GM23338 (cell line): ENCODE measurements around the gene RBPJ. TPM values are rescaled to one million over a fixed set of nuclear protein-coding genes. Genes with fewer than 3 reads are reported as not detected.

Experiments used
- ATAC-seq: fragments of 200-7000 bp; cut with Tn5 transposase; 3 replicates; pipeline ENCODE4 v1.9.1; 2020
- DNase-seq: peaks from one replicate; pipeline ENCODE4 v3.0.0-alpha.2; 2015; ENCODE audit warnings: low spot score
- H2AFZ ChIP-seq: fragments of 200-600 bp; sonication (generic); 2 replicates; pipeline ENCODE4 v1.8.0; 2016; ENCODE audit warnings: antibody characterized with exemption, mild to moderate bottlenecking, moderate library complexity
- H3F3A ChIP-seq: fragments of 200-600 bp; sonication (generic); replicated peaks from 2 replicates; pipeline ENCODE4 v1.8.0; 2017; ENCODE audit warnings: antibody characterized with exemption, mixed run types, low read depth
- H3K27ac ChIP-seq: fragments of 200-600 bp; sonication (generic); 2 replicates; pipeline ENCODE4 v1.6.1; 2016; ENCODE audit warnings: low read depth
- H3K27me3 ChIP-seq: fragments of 200-600 bp; sonication (generic); 2 replicates; pipeline ENCODE4 v1.8.0; 2016; ENCODE audit warnings: mild to moderate bottlenecking, mixed run types, moderate library complexity; ENCODE audit not compliant: insufficient read depth
- H3K36me3 ChIP-seq: fragments of 200-600 bp; sonication (generic); 2 replicates; pipeline ENCODE4 v1.8.0; 2016; ENCODE audit warnings: mild to moderate bottlenecking; ENCODE audit not compliant: insufficient read depth
- H3K4me1 ChIP-seq: fragments of 200-600 bp; sonication (generic); 2 replicates; pipeline ENCODE4 v1.8.0; 2016; ENCODE audit warnings: mild to moderate bottlenecking, moderate library complexity; ENCODE audit not compliant: insufficient read depth
- H3K4me2 ChIP-seq: fragments of 200-600 bp; sonication (generic); 2 replicates; pipeline ENCODE4 v1.7.1; 2017; ENCODE audit warnings: mixed run types
- H3K4me3 ChIP-seq: fragments of 200-600 bp; sonication (generic); 2 replicates; pipeline ENCODE4 v1.6.1; 2016; ENCODE audit warnings: mixed run types
- H3K79me2 ChIP-seq: fragments of 200-600 bp; sonication (generic); replicated peaks from 2 replicates; pipeline ENCODE4 v1.8.0; 2017; ENCODE audit warnings: mild to moderate bottlenecking; ENCODE audit not compliant: insufficient read depth
- H3K9me2 ChIP-seq: fragments of 200-600 bp; sonication (generic); 2 replicates; pipeline ENCODE4 v1.8.0; 2017; ENCODE audit not compliant: insufficient read depth
- H4K20me1 ChIP-seq: fragments of 200-600 bp; sonication (generic); replicated peaks from 2 replicates; pipeline ENCODE4 v1.8.0; 2017; ENCODE audit warnings: mild to moderate bottlenecking; ENCODE audit not compliant: insufficient read depth
- H3K27ac Mint-ChIP-seq: 2 replicates; pipeline ENCODE4 v1.8.0; 2020; ENCODE audit warnings: inconsistent platforms, mild to moderate bottlenecking, moderate library complexity, mixed read lengths
- H3K27me3 Mint-ChIP-seq: 3 replicates; pipeline ENCODE4 v1.8.0; 2022; ENCODE audit warnings: low read depth, mild to moderate bottlenecking, moderate library complexity, mixed read lengths, inconsistent platforms; ENCODE audit not compliant: insufficient read depth, poor library complexity
- H3K36me3 Mint-ChIP-seq: 3 replicates; pipeline ENCODE4 v1.8.0; 2021; ENCODE audit warnings: low read depth, mild to moderate bottlenecking, inconsistent platforms, moderate library complexity, mixed read lengths
- H3K4me1 Mint-ChIP-seq: 3 replicates; pipeline ENCODE4 v1.8.0; 2020; ENCODE audit warnings: mild to moderate bottlenecking, inconsistent platforms, mixed read lengths
- H3K4me3 Mint-ChIP-seq: 3 replicates; pipeline ENCODE4 v1.8.0; 2021; ENCODE audit warnings: moderate library complexity, mild to moderate bottlenecking, inconsistent platforms, mixed read lengths
- H3K9me3 Mint-ChIP-seq: 3 replicates; pipeline ENCODE4 v1.8.0; 2020; ENCODE audit warnings: moderate library complexity, mild to moderate bottlenecking, inconsistent platforms, mixed read lengths
- CREB1 ChIP-seq: fragments of 250-450 bp; sonication (Bioruptor Pico); IDR thresholded peaks from 2 replicates; pipeline ENCODE4 v1.5.0; 2020; ENCODE audit warnings: low read depth, mild to moderate bottlenecking, moderate library complexity
- CTCF ChIP-seq, 2 experiments: fragments of 200-600 bp in 1 of 2; sonication (generic) in 1 of 2; conservative IDR thresholded peaks; 2 replicates each; pipeline versions ENCODE4 v1.5.1 to v1.6.1; 2016 to 2017; ENCODE audit warnings: antibody characterized with exemption in 2 of 2, low read depth in 2 of 2, mild to moderate bottlenecking in 2 of 2, moderate library complexity in 1 of 2
- ETS1 ChIP-seq: IDR thresholded peaks from 2 replicates; pipeline ENCODE4 v1.6.1; 2016; ENCODE audit warnings: antibody characterized with exemption
- EZH2 ChIP-seq: fragments of 200-600 bp; sonication (generic); IDR thresholded peaks from one replicate; pipeline ENCODE4 v1.8.0; 2017; ENCODE audit warnings: antibody characterized with exemption, mild to moderate bottlenecking, low read depth; ENCODE audit not compliant: unreplicated experiment
- EZH2phosphoT487 ChIP-seq: fragments of 200-600 bp; sonication (generic); IDR thresholded peaks from one replicate; pipeline ENCODE4 v1.8.1; 2018; ENCODE audit warnings: antibody characterized with exemption; ENCODE audit not compliant: unreplicated experiment
- JUNB ChIP-seq: IDR thresholded peaks from one replicate; pipeline ENCODE4 v1.6.1; 2016; ENCODE audit warnings: antibody characterized with exemption; ENCODE audit not compliant: unreplicated experiment
- NANOG ChIP-seq: IDR thresholded peaks from 2 replicates; pipeline ENCODE4 v1.6.1; 2016; ENCODE audit warnings: antibody characterized with exemption, borderline replicate concordance
- POLR2AphosphoS5 ChIP-seq: IDR thresholded peaks from 2 replicates; pipeline ENCODE4 v1.6.1; 2016; ENCODE audit warnings: antibody characterized with exemption, low read depth
- REST ChIP-seq: IDR thresholded peaks from one replicate; pipeline ENCODE4 v1.6.1; 2018; ENCODE audit warnings: antibody characterized with exemption; ENCODE audit not compliant: unreplicated experiment
- STAT1 ChIP-seq: IDR thresholded peaks from one replicate; pipeline ENCODE4 v1.6.1; 2016; ENCODE audit warnings: antibody characterized with exemption; ENCODE audit not compliant: unreplicated experiment
- ZNF114 ChIP-seq: fragments of 250-450 bp; sonication (Bioruptor Pico); IDR thresholded peaks from 2 replicates; pipeline ENCODE4 v1.5.0; 2020; ENCODE audit warnings: mild to moderate bottlenecking, moderate library complexity
- ZNF331 ChIP-seq: fragments of 250-450 bp; sonication (Bioruptor Pico); IDR thresholded peaks from 2 replicates; pipeline ENCODE4 v1.5.0; 2020; ENCODE audit warnings: low read depth, mild to moderate bottlenecking, moderate library complexity
- polyA plus RNA-seq: library from polyadenylated mRNA; unstranded; fragments of >200 nt; fragmentation: Nextera tagmentation; extraction: Ambion mirVana; gene quantifications from 2 replicates; pipeline ENCODE4 v1.2.1, GENCODE V29; 2016
- total RNA-seq: library from RNA; depleted of rRNA; stranded (reverse); fragments of >200 nt; shearing (Covaris generic); gene quantifications from 2 replicates; pipeline ENCODE4 v1.2.3, GENCODE V29; 2014

The RBPJ gene
- total and polyA plus RNA-seq, 2 experiments from 2014 or later, result 212 to 457 TPM

- TF ChIP-seq CTCF (conservative IDR thresholded peaks at IDR 0.05; ENCODE audit: low read depth in 2 of 2) (no peak), NANOG (no peak), POLR2AphosphoS5 (no peak), ZNF331 (CRISPR knock-in tag) (no peak), STAT1 (no peak), REST (no peak), JUNB (no peak), EZH2 (no peak), ZNF114 (CRISPR knock-in tag) (no peak)
Observed at GRCh38 chr4:26406346-26406975, 85.6 kb downstream of the RBPJ start (continued).

- DNase-seq (peak; percentile 29), ATAC-seq (no peak)
- no peak overlapping the region for H3K4me3 ChIP-seq
- no peaks in the 10 kb centered on the region for H3K27me3 ChIP-seq
- peaks cover 83% of the 10 kb centered on the region for H3K79me2 ChIP-seq
- Mint-ChIP-seq H3K27ac (peak overlapping the region; percentile 42), H3K27me3 (peaks cover 4% of the 10 kb centered on the region), H3K36me3 (peaks cover 68% of the 10 kb centered on the region), H3K9me3 (peaks cover 31% of the 10 kb centered on the region), H3K4me1 (peaks cover 15% of the 10 kb centered on the region), H3K4me3 (no peak overlapping the region)
- H3K4me2 ChIP-seq, result no peak overlapping the region
- H4K20me1 ChIP-seq, result no peaks in the 10 kb centered on the region
- H3K27ac ChIP-seq, result peak overlapping the region; percentile 91
- H2AFZ ChIP-seq, result no peak overlapping the region
- H3F3A ChIP-seq, result no peaks in the 10 kb centered on the region
- H3K36me3 ChIP-seq, result peaks cover 18% of the 10 kb centered on the region
- peaks cover 22% of the 10 kb centered on the region for H3K4me1 ChIP-seq
- H3K9me2 ChIP-seq, result no peaks in the 10 kb centered on the region
- TF ChIP-seq CTCF (conservative IDR thresholded peaks at IDR 0.05; ENCODE audit: low read depth in 2 of 2) (no peak), POLR2AphosphoS5 (no peak), EZH2phosphoT487 (no peak), NANOG (no peak), ZNF331 (CRISPR knock-in tag) (no peak), CREB1 (CRISPR knock-in tag) (no peak), REST (no peak), EZH2 (no peak), JUNB (no peak), ZNF114 (CRISPR knock-in tag) (no peak), ETS1 (no peak), STAT1 (no peak)
Observed at GRCh38 chr4:26407476-26407875, 86.7 kb downstream of the RBPJ start.
